Measurements from ENCODE around the gene VPS26C. TPM values are rescaled to one million over a fixed set of nuclear protein-coding genes. Genes with fewer than 3 reads are reported as not detected.

The VPS26C gene
- total RNA-seq, 1 donor from 2014 or later, result 27.7 TPM

- Histone ChIP-seq H3K36me3 (ENCODE audit: control insufficient read depth in 3 of 3, insufficient read depth in 3 of 3, low read length in 3 of 3) (peaks cover 6 to 15% (median 9%) of the 10 kb centered on the region in 3 donors), H3K27ac (ENCODE audit: low read depth, low read length) (peak overlapping the region; percentile 91), H3K9me3 (ENCODE audit: control insufficient read depth in 3 of 3, low read length in 3 of 3) (no peaks in the 10 kb centered on the region), H3K9ac (ENCODE audit: low read depth in 1 of 3, low read length in 3 of 3) (peak overlapping the region in 2 of 3 donors; percentile 68 to 86), H3K27me3 (ENCODE audit: control insufficient read depth in 3 of 3, insufficient read depth in 3 of 3, low read length in 3 of 3) (no peaks in the 10 kb centered on the region), H3K4me1 (ENCODE audit: control insufficient read depth in 3 of 3, insufficient read depth in 3 of 3, low read length in 3 of 3) (peaks cover 25 to 43% (median 38%) of the 10 kb centered on the region in 3 donors), H3K4me3 (ENCODE audit: low read length in 3 of 3) (no peak overlapping the region)
Measured at GRCh38 chr21:37206496-37206895, 60.6 kb downstream of the VPS26C start.

GRCh38 chr21:37204580-37204979, 62.6 kb downstream of the VPS26C start:
- H3K36me3 ChIP-seq (ENCODE audit: control insufficient read depth in 3 of 3, insufficient read depth in 3 of 3, low read length in 3 of 3), result peaks cover 12 to 27% (median 17%) of the 10 kb centered on the region in 3 donors
- H3K9ac ChIP-seq (ENCODE audit: low read depth in 1 of 3, low read length in 3 of 3), result no peak overlapping the region
- no peak overlapping the region for H3K27ac ChIP-seq (ENCODE audit: low read depth, low read length)
- no peaks in the 10 kb centered on the region for H3K9me3 ChIP-seq (ENCODE audit: control insufficient read depth in 3 of 3, low read length in 3 of 3)
- H3K4me3 ChIP-seq (ENCODE audit: low read length in 3 of 3), result no peak overlapping the region
- H3K4me1 ChIP-seq (ENCODE audit: control insufficient read depth in 3 of 3, insufficient read depth in 3 of 3, low read length in 3 of 3), result peaks cover 33 to 51% (median 48%) of the 10 kb centered on the region in 3 donors
- H3K27me3 ChIP-seq (ENCODE audit: control insufficient read depth in 3 of 3, insufficient read depth in 3 of 3, low read length in 3 of 3), result no peaks in the 10 kb centered on the region

- no peak overlapping the region for H3K4me3 ChIP-seq (ENCODE audit: low read length in 3 of 3)
- no peaks in the 10 kb centered on the region for H3K9me3 ChIP-seq (ENCODE audit: control insufficient read depth in 3 of 3, low read length in 3 of 3)
- H3K27me3 ChIP-seq (ENCODE audit: control insufficient read depth in 3 of 3, insufficient read depth in 3 of 3, low read length in 3 of 3), result no peaks in the 10 kb centered on the region
- H3K36me3 ChIP-seq (ENCODE audit: control insufficient read depth in 3 of 3, insufficient read depth in 3 of 3, low read length in 3 of 3), result peaks cover 23 to 40% (median 28%) of the 10 kb centered on the region in 3 donors
- H3K27ac ChIP-seq (ENCODE audit: low read depth, low read length), result no peak overlapping the region
- H3K4me1 ChIP-seq (ENCODE audit: control insufficient read depth in 3 of 3, insufficient read depth in 3 of 3, low read length in 3 of 3), result peaks cover 23 to 40% (median 35%) of the 10 kb centered on the region in 3 donors
- no peak overlapping the region for H3K9ac ChIP-seq (ENCODE audit: low read depth in 1 of 3, low read length in 3 of 3)
Measured at GRCh38 chr21:37202221-37203110, 64.7 kb downstream of the VPS26C start.

DNA sequence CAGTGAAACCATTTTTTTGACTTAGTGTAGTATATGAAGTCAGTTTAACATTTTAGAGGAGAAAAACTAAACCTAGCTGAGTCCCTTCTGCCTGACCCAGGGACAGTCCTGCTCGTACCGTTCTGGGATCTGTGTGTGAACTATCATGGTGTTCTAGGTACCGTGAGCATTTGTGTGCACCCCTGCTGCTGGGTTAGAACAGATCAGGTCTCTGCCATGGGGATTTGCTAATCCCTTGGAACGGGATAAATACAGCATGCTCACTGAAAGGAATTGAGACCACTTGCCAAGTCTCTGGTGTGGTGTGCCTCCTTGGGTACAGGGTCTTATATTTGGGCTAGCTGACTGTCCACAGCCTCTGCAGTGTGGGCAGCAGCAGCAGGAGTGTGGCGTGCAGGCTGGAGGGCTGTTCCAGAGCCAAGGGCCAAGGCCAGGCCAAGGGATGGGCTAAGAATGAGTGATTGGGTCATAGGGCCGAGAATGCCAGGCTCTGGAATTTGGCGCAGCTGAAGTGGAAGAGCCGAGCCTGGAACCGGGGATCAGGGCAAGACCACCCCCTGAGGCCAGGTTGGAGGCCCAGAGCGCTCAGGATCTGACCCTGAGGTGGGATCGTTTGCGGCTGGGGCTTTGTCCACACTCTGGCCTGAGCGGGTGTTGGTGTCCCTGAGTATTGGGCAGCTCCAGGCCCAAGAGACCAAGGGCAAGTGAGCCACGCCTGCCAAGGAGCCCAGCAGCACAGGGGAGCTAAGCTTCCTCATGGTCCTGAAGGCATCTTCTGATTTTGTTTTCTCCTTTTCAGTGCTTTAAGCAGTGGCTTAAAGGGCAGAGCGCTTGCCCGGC, 66.3 kb downstream of the VPS26C start:
- Histone ChIP-seq H3K4me1 (ENCODE audit: control insufficient read depth in 3 of 3, insufficient read depth in 3 of 3, low read length in 3 of 3) (peaks cover 8 to 25% (median 20%) of the 10 kb centered on the region in 3 donors), H3K27ac (ENCODE audit: low read depth, low read length) (peak overlapping the region; percentile 59), H3K9ac (ENCODE audit: low read depth in 1 of 3, low read length in 3 of 3) (peak overlapping the region in 1 of 3 donors; percentile 76), H3K4me3 (ENCODE audit: low read length in 3 of 3) (peak overlapping the region in 1 of 3 donors; percentile 35), H3K9me3 (ENCODE audit: control insufficient read depth in 3 of 3, low read length in 3 of 3) (no peaks in the 10 kb centered on the region), H3K36me3 (ENCODE audit: control insufficient read depth in 3 of 3, insufficient read depth in 3 of 3, low read length in 3 of 3) (peaks cover 27 to 46% (median 39%) of the 10 kb centered on the region in 3 donors), H3K27me3 (ENCODE audit: control insufficient read depth in 3 of 3, insufficient read depth in 3 of 3, low read length in 3 of 3) (no peaks in the 10 kb centered on the region)

DNA sequence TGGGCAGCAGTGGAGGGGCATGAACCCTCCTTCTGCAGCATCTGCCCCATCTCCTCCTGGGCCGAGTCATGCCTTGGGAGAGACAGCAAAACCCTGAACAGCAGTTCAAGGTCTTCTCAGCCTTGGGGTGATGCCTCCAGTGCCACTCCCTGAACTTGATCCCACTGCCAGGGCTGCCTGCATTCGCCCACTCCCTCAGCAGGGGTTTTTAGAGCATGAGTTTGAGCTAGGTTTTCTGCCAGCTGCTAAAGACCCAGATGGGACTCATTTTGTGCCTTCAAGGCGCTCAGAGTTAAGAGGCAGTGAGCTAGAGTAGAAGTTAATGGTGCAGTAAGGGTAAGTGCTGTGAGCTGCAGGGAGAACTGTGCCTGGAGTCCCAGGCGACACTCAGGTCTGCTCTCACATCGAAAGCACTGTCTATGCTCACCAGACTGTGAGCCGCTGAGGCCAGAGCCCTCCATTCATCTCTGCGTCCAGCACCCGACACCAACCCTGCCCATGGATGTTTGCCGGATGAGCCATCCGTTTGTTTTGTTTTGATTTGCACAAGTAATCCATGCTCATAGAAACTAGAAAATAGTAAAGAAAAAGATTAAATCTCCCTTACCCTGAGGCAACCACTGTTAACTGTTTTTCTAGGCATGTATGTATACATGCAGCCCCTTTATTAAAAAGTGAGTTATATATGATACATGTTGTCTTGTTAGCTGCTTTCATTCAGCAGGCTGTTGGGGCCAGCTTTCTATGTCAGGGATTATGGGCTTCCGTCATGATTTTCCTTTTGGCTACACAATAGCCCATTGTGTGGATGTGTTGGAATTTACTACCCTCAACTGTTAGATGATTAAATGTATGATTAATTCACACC, 67.8 kb downstream of the VPS26C start:
- H3K9ac ChIP-seq (ENCODE audit: low read depth in 1 of 3, low read length in 3 of 3), result peak overlapping the region in 1 of 3 donors; percentile 44

DNA sequence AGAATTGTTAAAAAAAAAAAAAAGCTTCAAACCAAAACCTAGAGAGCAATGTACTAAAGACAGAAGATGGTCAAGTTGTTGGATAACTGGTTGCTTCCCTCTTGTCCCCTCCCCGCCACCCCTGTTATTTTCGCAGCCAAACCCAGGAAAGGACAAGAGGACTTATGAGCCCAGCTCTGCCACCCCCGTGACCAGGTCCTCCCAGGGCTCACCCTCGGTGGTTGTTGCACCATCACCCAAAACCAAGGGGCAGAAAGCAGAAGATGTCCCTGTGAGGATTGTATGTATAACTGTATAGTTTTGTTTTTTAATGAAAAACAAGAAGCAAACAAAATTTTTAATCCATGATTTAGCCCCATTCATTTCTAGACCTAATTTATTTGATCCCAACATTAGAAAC, 69.4 kb downstream of the VPS26C start:
- H3K36me3 ChIP-seq (ENCODE audit: control insufficient read depth in 3 of 3, insufficient read depth in 3 of 3, low read length in 3 of 3), result peaks cover 33 to 56% (median 54%) of the 10 kb centered on the region in 3 donors

More for the DNA sequence above, 67.8 kb downstream of the VPS26C start:
- Histone ChIP-seq H3K4me3 (ENCODE audit: low read length in 3 of 3) (no peak overlapping the region), H3K27me3 (ENCODE audit: control insufficient read depth in 3 of 3, insufficient read depth in 3 of 3, low read length in 3 of 3) (no peaks in the 10 kb centered on the region), H3K9me3 (ENCODE audit: control insufficient read depth in 3 of 3, low read length in 3 of 3) (no peaks in the 10 kb centered on the region), H3K36me3 (ENCODE audit: control insufficient read depth in 3 of 3, insufficient read depth in 3 of 3, low read length in 3 of 3) (peaks cover 31 to 50% (median 44%) of the 10 kb centered on the region in 3 donors), H3K4me1 (ENCODE audit: control insufficient read depth in 3 of 3, insufficient read depth in 3 of 3, low read length in 3 of 3) (peaks cover 8 to 23% (median 20%) of the 10 kb centered on the region in 3 donors), H3K27ac (ENCODE audit: low read depth, low read length) (peak overlapping the region; percentile 19)

DNA sequence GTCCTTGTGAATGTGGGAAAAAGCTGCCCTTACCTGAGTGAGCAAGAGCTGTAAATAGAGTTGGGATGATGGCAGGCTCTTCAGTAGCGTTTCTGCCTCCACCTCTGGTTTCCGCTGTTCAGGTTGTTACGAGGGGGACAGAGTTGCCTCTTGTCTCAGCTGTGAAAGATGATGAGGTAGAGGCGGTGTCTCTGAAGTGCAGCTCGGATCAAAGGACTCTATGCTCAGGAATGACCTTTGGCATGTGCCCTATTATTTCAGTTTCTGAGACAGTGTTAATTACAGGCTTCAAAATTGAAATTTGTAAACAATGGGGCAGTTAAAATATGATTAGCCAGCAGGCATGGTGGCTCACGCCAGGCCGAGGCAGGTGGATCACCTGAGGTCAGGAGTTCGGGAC, 70.3 kb downstream of the VPS26C start:
- Histone ChIP-seq H3K27me3 (ENCODE audit: control insufficient read depth in 3 of 3, insufficient read depth in 3 of 3, low read length in 3 of 3) (no peaks in the 10 kb centered on the region), H3K27ac (ENCODE audit: low read depth, low read length) (no peak overlapping the region), H3K9me3 (ENCODE audit: control insufficient read depth in 3 of 3, low read length in 3 of 3) (no peaks in the 10 kb centered on the region), H3K9ac (ENCODE audit: low read depth in 1 of 3, low read length in 3 of 3) (no peak overlapping the region), H3K4me1 (ENCODE audit: control insufficient read depth in 3 of 3, insufficient read depth in 3 of 3, low read length in 3 of 3) (peaks cover 8 to 23% (median 20%) of the 10 kb centered on the region in 3 donors), H3K4me3 (ENCODE audit: low read length in 3 of 3) (no peak overlapping the region), H3K36me3 (ENCODE audit: control insufficient read depth in 3 of 3, insufficient read depth in 3 of 3, low read length in 3 of 3) (peaks cover 33 to 57% (median 56%) of the 10 kb centered on the region in 3 donors)

More for the DNA sequence above, 69.4 kb downstream of the VPS26C start:
- peaks cover 8 to 23% (median 20%) of the 10 kb centered on the region in 3 donors for H3K4me1 ChIP-seq (ENCODE audit: control insufficient read depth in 3 of 3, insufficient read depth in 3 of 3, low read length in 3 of 3)
- H3K4me3 ChIP-seq (ENCODE audit: low read length in 3 of 3), result no peak overlapping the region
- no peak overlapping the region for H3K9ac ChIP-seq (ENCODE audit: low read depth in 1 of 3, low read length in 3 of 3)
- no peak overlapping the region for H3K27ac ChIP-seq (ENCODE audit: low read depth, low read length)
- no peaks in the 10 kb centered on the region for H3K27me3 ChIP-seq (ENCODE audit: control insufficient read depth in 3 of 3, insufficient read depth in 3 of 3, low read length in 3 of 3)
- no peaks in the 10 kb centered on the region for H3K9me3 ChIP-seq (ENCODE audit: control insufficient read depth in 3 of 3, low read length in 3 of 3)

DNA sequence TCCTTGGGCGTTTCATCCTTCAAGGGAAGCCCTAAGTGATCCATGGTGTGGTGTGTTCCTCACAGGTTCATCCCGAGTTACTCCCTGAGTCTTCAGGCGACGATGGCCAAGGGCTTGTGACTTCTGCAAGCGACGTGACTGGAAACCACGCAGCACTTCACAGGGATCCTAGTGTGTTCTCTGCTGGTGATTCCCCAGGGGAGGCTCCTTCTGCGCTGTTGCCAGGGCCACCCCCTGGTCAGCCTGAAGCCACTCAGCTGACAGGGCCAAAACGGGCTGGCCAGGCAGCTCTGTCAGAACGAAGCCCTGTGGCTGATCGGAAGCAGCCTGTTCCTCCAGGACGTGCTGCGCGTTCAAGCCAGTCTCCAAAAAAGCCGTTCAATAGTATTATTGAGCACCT, 71.5 kb downstream of the VPS26C start:
- Histone ChIP-seq H3K9ac (ENCODE audit: low read depth in 1 of 3, low read length in 3 of 3) (no peak overlapping the region), H3K36me3 (ENCODE audit: control insufficient read depth in 3 of 3, insufficient read depth in 3 of 3, low read length in 3 of 3) (peaks cover 29 to 55% (median 52%) of the 10 kb centered on the region in 3 donors), H3K9me3 (ENCODE audit: control insufficient read depth in 3 of 3, low read length in 3 of 3) (no peaks in the 10 kb centered on the region), H3K4me3 (ENCODE audit: low read length in 3 of 3) (no peak overlapping the region), H3K27me3 (ENCODE audit: control insufficient read depth in 3 of 3, insufficient read depth in 3 of 3, low read length in 3 of 3) (no peaks in the 10 kb centered on the region), H3K27ac (ENCODE audit: low read depth, low read length) (no peak overlapping the region), H3K4me1 (ENCODE audit: control insufficient read depth in 3 of 3, insufficient read depth in 3 of 3, low read length in 3 of 3) (peaks cover 2 to 15% (median 13%) of the 10 kb centered on the region in 3 donors)

- H3K9me3 ChIP-seq (ENCODE audit: control insufficient read depth in 3 of 3, low read length in 3 of 3), result no peaks in the 10 kb centered on the region
- no peak overlapping the region for H3K4me3 ChIP-seq (ENCODE audit: low read length in 3 of 3)
- no peak overlapping the region for H3K27ac ChIP-seq (ENCODE audit: low read depth, low read length)
- peaks cover 0 to 10% (median 7%) of the 10 kb centered on the region in 3 donors for H3K4me1 ChIP-seq (ENCODE audit: control insufficient read depth in 3 of 3, insufficient read depth in 3 of 3, low read length in 3 of 3)
- peaks cover 29 to 51% (median 50%) of the 10 kb centered on the region in 3 donors for H3K36me3 ChIP-seq (ENCODE audit: control insufficient read depth in 3 of 3, insufficient read depth in 3 of 3, low read length in 3 of 3)
- H3K9ac ChIP-seq (ENCODE audit: low read depth in 1 of 3, low read length in 3 of 3), result no peak overlapping the region
- no peaks in the 10 kb centered on the region for H3K27me3 ChIP-seq (ENCODE audit: control insufficient read depth in 3 of 3, insufficient read depth in 3 of 3, low read length in 3 of 3)
Measured at GRCh38 chr21:37195059-37195458, 72.1 kb downstream of the VPS26C start.
